ENCODE measurements around the gene CEMP1.
"Not testable (repeated sequence)": the region's sequence is repeated elsewhere in the genome, so short reads cannot be mapped to it uniquely, and the experiment has no call there.

The CEMP1 gene

GRCh38 chr16:2534335-2534734 is 3.1 kb upstream of the CEMP1 start:
- H3K9ac ChIP-seq (ENCODE audit: low read depth, low read length); H3K36me3 ChIP-seq (ENCODE audit: insufficient read depth, low read length); H3K27me3 ChIP-seq (ENCODE audit: insufficient read depth, low read length); H3K4me1 ChIP-seq (ENCODE audit: insufficient read depth, low read length); H3K9me3 ChIP-seq (ENCODE audit: insufficient read depth, low read depth, low read length); H3K27ac ChIP-seq (ENCODE audit: low read depth, low read length); H3K4me3 ChIP-seq (ENCODE audit: low read length): not testable (repeated sequence)
- WGBS, result 93% methylated on average over 5 of the region's 5 CpGs

- WGBS, result 94% methylated on average over 10 of the region's 11 CpGs
Observed at GRCh38 chr16:2533912-2534311, 2.7 kb upstream of the CEMP1 start.

GRCh38 chr16:2533142-2533755 is 2.0 kb upstream of the CEMP1 start:
- not testable (repeated sequence) for H3K9ac ChIP-seq (ENCODE audit: low read depth, low read length); H3K4me1 ChIP-seq (ENCODE audit: insufficient read depth, low read length)
- H3K4me3 ChIP-seq (ENCODE audit: low read length), result peak overlapping the region; percentile 71

More at GRCh38 chr16:2533912-2534311, 2.7 kb upstream of the CEMP1 start:
- Histone ChIP-seq H3K36me3 (ENCODE audit: insufficient read depth, low read length) (peaks cover 4% of the 10 kb centered on the region; the same call in 1 of the 2 replicates), H3K4me1 (ENCODE audit: insufficient read depth, low read length) (peaks cover 6% of the 10 kb centered on the region), H3K27ac (ENCODE audit: low read depth, low read length) (no peak overlapping the region), H3K4me3 (ENCODE audit: low read length) (no peak overlapping the region), H3K27me3 (ENCODE audit: insufficient read depth, low read length) (no peaks in the 10 kb centered on the region), H3K9ac (ENCODE audit: low read depth, low read length) (no peak overlapping the region), H3K9me3 (ENCODE audit: insufficient read depth, low read depth, low read length) (no peaks in the 10 kb centered on the region)

GRCh38 chr16:2532494-2533141 is 1.4 kb upstream of the CEMP1 start:
- H3K27ac ChIP-seq (ENCODE audit: low read depth, low read length), result peak overlapping the region; percentile 58; the same call in 1 of the 2 replicates
- 7% methylated on average over 37 of the region's 37 CpGs for WGBS

More at GRCh38 chr16:2533142-2533755, 2.0 kb upstream of the CEMP1 start:
- peaks cover 11% of the 10 kb centered on the region; the same call in 1 of the 2 replicates for H3K36me3 ChIP-seq (ENCODE audit: insufficient read depth, low read length)
- H3K9me3 ChIP-seq (ENCODE audit: insufficient read depth, low read depth, low read length); H3K27ac ChIP-seq (ENCODE audit: low read depth, low read length); H3K27me3 ChIP-seq (ENCODE audit: insufficient read depth, low read length): not testable (repeated sequence)
- 59% methylated on average over 15 of the region's 16 CpGs for WGBS

GRCh38 chr16:2531696-2532493 is 687 bp upstream of the CEMP1 start:
- under 1% methylated on average over 84 of the region's 84 CpGs for WGBS
- peaks cover 22% of the 10 kb centered on the region for H3K36me3 ChIP-seq (ENCODE audit: insufficient read depth, low read length)
- H3K4me3 ChIP-seq (ENCODE audit: low read length), result peak overlapping the region; percentile 71
- H3K9ac ChIP-seq (ENCODE audit: low read depth, low read length), result peak overlapping the region; percentile 77
- peak overlapping the region; percentile 71 for H3K27ac ChIP-seq (ENCODE audit: low read depth, low read length)
- no peaks in the 10 kb centered on the region for H3K27me3 ChIP-seq (ENCODE audit: insufficient read depth, low read length)
- H3K4me1 ChIP-seq (ENCODE audit: insufficient read depth, low read length), result peaks cover 6% of the 10 kb centered on the region
- H3K9me3 ChIP-seq (ENCODE audit: insufficient read depth, low read depth, low read length), result no peaks in the 10 kb centered on the region

More at GRCh38 chr16:2532494-2533141, 1.4 kb upstream of the CEMP1 start:
- Histone ChIP-seq H3K9me3 (ENCODE audit: insufficient read depth, low read depth, low read length) (no peaks in the 10 kb centered on the region), H3K27me3 (ENCODE audit: insufficient read depth, low read length) (no peaks in the 10 kb centered on the region), H3K9ac (ENCODE audit: low read depth, low read length) (peak overlapping the region; percentile 54), H3K4me1 (ENCODE audit: insufficient read depth, low read length) (peaks cover 6% of the 10 kb centered on the region), H3K4me3 (ENCODE audit: low read length) (peak overlapping the region; percentile 71), H3K36me3 (ENCODE audit: insufficient read depth, low read length) (peaks cover 17% of the 10 kb centered on the region; the same call in 1 of the 2 replicates)

- H3K27me3 ChIP-seq (ENCODE audit: insufficient read depth, low read length), result no peaks in the 10 kb centered on the region
- H3K27ac ChIP-seq (ENCODE audit: low read depth, low read length), result peak overlapping the region; percentile 71; the same call in 1 of the 2 replicates
- H3K4me1 ChIP-seq (ENCODE audit: insufficient read depth, low read length), result peaks cover 6% of the 10 kb centered on the region
- H3K4me3 ChIP-seq (ENCODE audit: low read length), result peak overlapping the region; percentile 71
- peaks cover 30% of the 10 kb centered on the region for H3K36me3 ChIP-seq (ENCODE audit: insufficient read depth, low read length)
- H3K9ac ChIP-seq (ENCODE audit: low read depth, low read length), result peak overlapping the region; percentile 77; the same call in 1 of the 2 replicates
- 76% methylated on average over 14 of the region's 14 CpGs for WGBS
- no peaks in the 10 kb centered on the region for H3K9me3 ChIP-seq (ENCODE audit: insufficient read depth, low read depth, low read length)
Observed at GRCh38 chr16:2530629-2531318, 434 bp downstream of the CEMP1 start.

GRCh38 chr16:2529961-2530628 is 1.1 kb downstream of the CEMP1 start:
- WGBS, result 92% methylated on average over 15 of the region's 15 CpGs
- Histone ChIP-seq H3K4me3 (ENCODE audit: low read length) (no peak overlapping the region), H3K9ac (ENCODE audit: low read depth, low read length) (no peak overlapping the region), H3K9me3 (ENCODE audit: insufficient read depth, low read depth, low read length) (no peaks in the 10 kb centered on the region), H3K27me3 (ENCODE audit: insufficient read depth, low read length) (no peaks in the 10 kb centered on the region), H3K36me3 (ENCODE audit: insufficient read depth, low read length) (peaks cover 31% of the 10 kb centered on the region), H3K4me1 (ENCODE audit: insufficient read depth, low read length) (peaks cover 6% of the 10 kb centered on the region), H3K27ac (ENCODE audit: low read depth, low read length) (no peak overlapping the region)

GRCh38 chr16:2529061-2529931 is 1.9 kb downstream of the CEMP1 start:
- Histone ChIP-seq H3K27ac (ENCODE audit: low read depth, low read length) (no peak overlapping the region), H3K27me3 (ENCODE audit: insufficient read depth, low read length) (no peaks in the 10 kb centered on the region), H3K9ac (ENCODE audit: low read depth, low read length) (no peak overlapping the region), H3K36me3 (ENCODE audit: insufficient read depth, low read length) (peaks cover 39% of the 10 kb centered on the region), H3K4me3 (ENCODE audit: low read length) (no peak overlapping the region), H3K4me1 (ENCODE audit: insufficient read depth, low read length) (peaks cover 6% of the 10 kb centered on the region), H3K9me3 (ENCODE audit: insufficient read depth, low read depth, low read length) (no peaks in the 10 kb centered on the region)
- 94% methylated on average over 32 of the region's 32 CpGs for WGBS

GRCh38 chr16:2528161-2529060 is 2.8 kb downstream of the CEMP1 start:
- Histone ChIP-seq H3K4me3 (ENCODE audit: low read length) (no peak overlapping the region), H3K9me3 (ENCODE audit: insufficient read depth, low read depth, low read length) (no peaks in the 10 kb centered on the region), H3K9ac (ENCODE audit: low read depth, low read length) (no peak overlapping the region), H3K36me3 (ENCODE audit: insufficient read depth, low read length) (peaks cover 48% of the 10 kb centered on the region), H3K27ac (ENCODE audit: low read depth, low read length) (no peak overlapping the region), H3K27me3 (ENCODE audit: insufficient read depth, low read length) (no peaks in the 10 kb centered on the region), H3K4me1 (ENCODE audit: insufficient read depth, low read length) (peaks cover 6% of the 10 kb centered on the region)
- WGBS, result 96% methylated on average over 36 of the region's 36 CpGs

Data from HUES64 (cell line).